Vagina (tissue), 2 donors: ENCODE measurements around the gene KCNN3.

Experiments used
- CTCF ChIP-seq, 3 experiments: fragments of 450-650 bp in 2 of 3; fragments of 200-600 bp in 1 of 3; sonication (generic) in 1 of 3; IDR thresholded peaks; one replicate each; pipeline ENCODE4 v1.5.1; 2017 to 2019; ENCODE audit warnings: antibody characterized with exemption in 3 of 3, mild to moderate bottlenecking in 2 of 3, moderate library complexity in 2 of 3
- POLR2AphosphoS5 ChIP-seq, 2 donors: sonication (generic); formaldehyde crosslinking; IDR thresholded peaks; one replicate each; pipeline ENCODE4 v1.9.0; 2017; ENCODE audit warnings: antibody characterized with exemption in 2 of 2, mild to moderate bottlenecking in 2 of 2, low read depth in 1 of 2; ENCODE audit not compliant: insufficient read depth in 1 of 2

GRCh38 chr1:154813300-154813816, 56.7 kb downstream of the KCNN3 start:
- TF ChIP-seq CTCF (IDR thresholded peaks at IDR 0.05) (no peak), POLR2AphosphoS5 (IDR thresholded peaks at IDR 0.05; ENCODE audit: insufficient read depth in 1 of 2, low read depth in 1 of 2) (peak in 1 of 2 donors; percentile 23)
